Esophagus muscularis mucosa (tissue), 4 donors: ENCODE measurements around the gene THOP1. TPM values are rescaled to one million over a fixed set of nuclear protein-coding genes. Genes with fewer than 3 reads are reported as not detected.

Experiments
- DNase-seq: peaks from one replicate; pipeline ENCODE4 v3.0.0-alpha.2; 2017; ENCODE audit errors: extremely low spot score
- H3K27ac ChIP-seq, 4 donors: fragments of 200-600 bp; sonication (generic); replicated peaks in 1 of 4; 1 replicate in 3 of 4; 2 replicates in 1 of 4; pipeline ENCODE4 v1.5.1; 2016 to 2019; ENCODE audit warnings: mild to moderate bottlenecking in 1 of 4
- H3K27me3 ChIP-seq, 4 donors: fragments of 200-600 bp; sonication (generic); one replicate each; pipeline versions ENCODE4 v1.5.1 to v1.6.0; 2016 to 2019
- H3K36me3 ChIP-seq, 4 donors: fragments of 200-600 bp; sonication (generic); one replicate each; pipeline ENCODE4 v1.5.1; 2016 to 2019
- H3K4me1 ChIP-seq, 4 donors: fragments of 200-600 bp; sonication (generic); one replicate each; pipeline ENCODE4 v1.5.1; 2016 to 2019
- H3K4me3 ChIP-seq, 4 donors: fragments of 200-600 bp; sonication (generic); 1 replicate in 2 of 4; 2 replicates in 2 of 4; pipeline ENCODE4 v1.5.1; 2016 to 2019; ENCODE audit warnings: mild to moderate bottlenecking in 4 of 4, moderate library complexity in 1 of 4
- H3K9me3 ChIP-seq, 4 donors: fragments of 200-600 bp; sonication (generic); 1 replicate in 3 of 4; 2 replicates in 1 of 4; pipeline ENCODE4 v1.5.1; 2016 to 2019
- CTCF ChIP-seq, 3 experiments: fragments of 200-600 bp in 2 of 3; fragments of 450-650 bp in 1 of 3; sonication (generic) in 2 of 3; IDR thresholded peaks; one replicate each; pipeline ENCODE4 v1.5.1; 2017 to 2019; ENCODE audit warnings: antibody characterized with exemption in 3 of 3, mild to moderate bottlenecking in 2 of 3, moderate library complexity in 1 of 3
- EP300 ChIP-seq: sonication (generic); formaldehyde crosslinking; IDR thresholded peaks from one replicate; pipeline ENCODE4 v1.6.1; 2017; ENCODE audit warnings: antibody characterized with exemption
- POLR2A ChIP-seq: fragments of 450-650 bp; IDR thresholded peaks from one replicate; pipeline ENCODE4 v1.6.1; 2017; ENCODE audit warnings: antibody characterized with exemption, moderate library complexity, mild to moderate bottlenecking, low read depth
- POLR2AphosphoS5 ChIP-seq, 2 donors: sonication (generic); formaldehyde crosslinking; IDR thresholded peaks; one replicate each; pipeline ENCODE4 v1.6.1; 2017; ENCODE audit warnings: antibody characterized with exemption in 2 of 2
- whole genome bisulfite sequencing: methylation state at CpG from one replicate; pipeline ENCODE4 v1.1.5; 2018; 5-methylcytosine and 5-hydroxymethylcytosine counted together
- intact Hi-C: fragments of 100-400 bp; cut with DNase I; formaldehyde crosslinking; loops from one replicate; pipeline ENCODE4 v1.15.1; 2023
- total RNA-seq, 4 donors: library from RNA; depleted of rRNA; stranded (reverse); fragments of >200 nt; gene quantifications; one replicate each; pipeline versions ENCODE4 v1.1.0 to v1.2.1, GENCODE V29; 2016

Gene THOP1
- total RNA-seq, 4 donors from 2014 or later = 22.8 to 65.3 (median 42.4) TPM

GRCh38 chr19:2793577-2793976 lies 8.3 kb downstream of the THOP1 start:
- TF ChIP-seq POLR2AphosphoS5 (IDR thresholded peaks at IDR 0.05) (no peak), CTCF (IDR thresholded peaks at IDR 0.05) (no peak), EP300 (no peak), POLR2A (no peak)
- Histone ChIP-seq H3K9me3 (no peaks in the 10 kb centered on the region), H3K4me1 (peaks cover 0 to 11% (median 0%) of the 10 kb centered on the region in 4 donors), H3K27me3 (no peaks in the 10 kb centered on the region), H3K27ac (no peak overlapping the region), H3K36me3 (peaks cover 13 to 88% (median 62%) of the 10 kb centered on the region in 4 donors), H3K4me3 (no peak overlapping the region)
- no peak for DNase-seq
- intact Hi-C loops = no loop called here
- 92% methylated on average over 12 of the region's 12 CpGs for WGBS

- DNase-seq = no peak
- intact Hi-C loops = no loop called here
Measured at GRCh38 chr19:2795827-2796658, 10.7 kb downstream of the THOP1 start.

GRCh38 chr19:2796659-2797266 lies 11.5 kb downstream of the THOP1 start:
- Histone ChIP-seq H3K27ac (no peak overlapping the region), H3K4me3 (no peak overlapping the region), H3K4me1 (peaks cover 0 to 11% (median 0%) of the 10 kb centered on the region in 4 donors), H3K27me3 (no peaks in the 10 kb centered on the region), H3K36me3 (peaks cover 29 to 98% (median 64%) of the 10 kb centered on the region in 4 donors), H3K9me3 (no peaks in the 10 kb centered on the region)
- intact Hi-C loops = no loop called here
- TF ChIP-seq POLR2A = no peak
- TF ChIP-seq CTCF (IDR thresholded peaks at IDR 0.05) = no peak
- TF ChIP-seq POLR2AphosphoS5 (IDR thresholded peaks at IDR 0.05) = no peak
- TF ChIP-seq EP300 = no peak
- DNase-seq = no peak
- 95% methylated on average over 21 of the region's 23 CpGs for WGBS

More at GRCh38 chr19:2795827-2796658, 10.7 kb downstream of the THOP1 start:
- WGBS = 83% methylated on average over 17 of the region's 27 CpGs
- no peaks in the 10 kb centered on the region for H3K9me3 ChIP-seq
- H3K27me3 ChIP-seq = no peaks in the 10 kb centered on the region
- H3K4me3 ChIP-seq = no peak overlapping the region
- peaks cover 0 to 11% (median 0%) of the 10 kb centered on the region in 4 donors for H3K4me1 ChIP-seq
- H3K27ac ChIP-seq = no peak overlapping the region
- TF ChIP-seq POLR2AphosphoS5 (IDR thresholded peaks at IDR 0.05) (no peak), EP300 (no peak), POLR2A (no peak), CTCF (IDR thresholded peaks at IDR 0.05) (no peak)
- peaks cover 30 to 98% (median 69%) of the 10 kb centered on the region in 4 donors for H3K36me3 ChIP-seq

- Histone ChIP-seq H3K4me1 (peaks cover 0 to 11% (median 0%) of the 10 kb centered on the region in 4 donors), H3K4me3 (no peak overlapping the region), H3K9me3 (no peaks in the 10 kb centered on the region), H3K36me3 (peaks cover 25 to 96% (median 61%) of the 10 kb centered on the region in 4 donors), H3K27ac (no peak overlapping the region), H3K27me3 (no peaks in the 10 kb centered on the region)
- TF ChIP-seq POLR2AphosphoS5 (IDR thresholded peaks at IDR 0.05) (no peak), EP300 (no peak)
- no peak for DNase-seq
- 91% methylated on average over 9 of the region's 15 CpGs for WGBS
- intact Hi-C loops = no loop called here
Measured at GRCh38 chr19:2797280-2797679, 12.0 kb downstream of the THOP1 start.

GRCh38 chr19:2798158-2798685 lies 12.9 kb downstream of the THOP1 start:
- WGBS = 96% methylated on average over 15 of the region's 16 CpGs
- no peak for DNase-seq
- peaks cover 0 to 11% (median 0%) of the 10 kb centered on the region in 4 donors for H3K4me1 ChIP-seq
- TF ChIP-seq EP300 = no peak
- no peak for TF ChIP-seq POLR2A
- TF ChIP-seq CTCF (IDR thresholded peaks at IDR 0.05) = no peak
- no peak for TF ChIP-seq POLR2AphosphoS5 (IDR thresholded peaks at IDR 0.05)
- H3K36me3 ChIP-seq = peaks cover 25 to 96% (median 60%) of the 10 kb centered on the region in 4 donors
- H3K4me3 ChIP-seq = no peak overlapping the region
- no peaks in the 10 kb centered on the region for H3K9me3 ChIP-seq
- no peak overlapping the region for H3K27ac ChIP-seq
- intact Hi-C loops = no loop called here
- H3K27me3 ChIP-seq = no peaks in the 10 kb centered on the region
